ENCODE measurements around the gene CYB5A.
A peak's percentile ranks its signal among the peaks of the same experiment; 100 is the strongest.
"Not testable (repeated sequence)": the region's sequence is repeated elsewhere in the genome, so short reads cannot be mapped to it uniquely, and the experiment has no call there.

The CYB5A gene, protein sequence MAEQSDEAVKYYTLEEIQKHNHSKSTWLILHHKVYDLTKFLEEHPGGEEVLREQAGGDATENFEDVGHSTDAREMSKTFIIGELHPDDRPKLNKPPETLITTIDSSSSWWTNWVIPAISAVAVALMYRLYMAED

DNA sequence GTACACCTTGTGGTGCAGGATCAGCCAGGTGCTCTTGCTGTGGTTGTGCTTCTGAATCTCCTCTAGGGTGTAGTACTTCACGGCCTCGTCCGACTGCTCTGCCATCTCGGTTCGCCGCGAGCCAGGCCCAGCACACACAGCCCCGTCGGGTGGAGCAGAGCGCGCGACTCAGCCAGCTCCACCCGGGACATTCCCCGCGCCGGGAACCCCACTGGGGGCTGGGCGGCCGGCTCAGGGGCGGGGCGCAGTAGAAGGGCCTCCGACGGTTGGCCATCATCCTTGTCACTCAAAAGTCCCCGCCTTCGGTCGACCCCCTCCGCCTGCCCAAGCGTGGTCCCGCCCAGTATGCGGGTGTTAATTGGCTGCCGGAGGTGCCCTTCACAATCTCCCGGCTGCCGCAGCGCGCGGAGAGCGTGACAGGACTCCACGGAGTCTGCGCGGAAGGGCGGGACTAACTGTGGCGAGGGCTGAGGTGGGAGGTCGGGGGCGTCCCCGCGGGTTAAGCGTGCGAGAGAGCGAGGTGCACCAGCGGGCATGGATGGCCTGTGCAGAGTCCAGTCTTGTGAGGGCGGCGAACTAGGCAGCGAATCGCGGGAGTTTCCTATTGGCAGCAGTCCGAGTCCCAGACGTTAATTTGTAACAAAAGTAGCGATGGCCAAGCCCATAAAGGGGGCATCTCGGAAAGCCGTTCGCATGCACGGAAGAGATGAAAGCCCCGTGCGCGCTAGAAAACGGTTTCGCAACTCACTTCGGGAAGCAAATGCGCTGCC, at the start of gene CYB5A:
TSS of gene CYB5A (minus strand) at position 193 of the 770 bp plus-strand sequence. CDS start at position 105, 88 bp downstream.
- DNase-seq, result peak; percentile 98

DNA sequence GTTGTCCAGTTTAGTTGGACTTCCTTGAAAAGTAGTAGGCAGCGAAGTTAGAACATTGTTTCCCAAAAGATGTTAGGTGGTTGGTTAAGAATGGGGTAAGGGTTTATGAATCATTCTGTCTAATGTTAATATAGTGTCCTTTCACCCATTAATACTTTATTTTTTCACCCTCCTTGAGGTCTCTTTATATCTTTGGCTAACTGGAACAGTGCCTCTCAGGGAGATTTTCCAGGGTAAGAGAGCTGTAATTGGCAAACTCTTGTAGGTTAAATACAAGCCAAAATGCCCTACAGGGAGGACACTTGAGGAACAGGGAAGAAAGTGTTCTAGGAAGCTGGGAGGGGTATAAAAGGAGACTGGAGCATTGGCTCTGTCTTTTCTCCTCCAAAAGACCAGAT, 46.1 kb upstream of the CYB5A start:
- DNase-seq, result no peak

DNA sequence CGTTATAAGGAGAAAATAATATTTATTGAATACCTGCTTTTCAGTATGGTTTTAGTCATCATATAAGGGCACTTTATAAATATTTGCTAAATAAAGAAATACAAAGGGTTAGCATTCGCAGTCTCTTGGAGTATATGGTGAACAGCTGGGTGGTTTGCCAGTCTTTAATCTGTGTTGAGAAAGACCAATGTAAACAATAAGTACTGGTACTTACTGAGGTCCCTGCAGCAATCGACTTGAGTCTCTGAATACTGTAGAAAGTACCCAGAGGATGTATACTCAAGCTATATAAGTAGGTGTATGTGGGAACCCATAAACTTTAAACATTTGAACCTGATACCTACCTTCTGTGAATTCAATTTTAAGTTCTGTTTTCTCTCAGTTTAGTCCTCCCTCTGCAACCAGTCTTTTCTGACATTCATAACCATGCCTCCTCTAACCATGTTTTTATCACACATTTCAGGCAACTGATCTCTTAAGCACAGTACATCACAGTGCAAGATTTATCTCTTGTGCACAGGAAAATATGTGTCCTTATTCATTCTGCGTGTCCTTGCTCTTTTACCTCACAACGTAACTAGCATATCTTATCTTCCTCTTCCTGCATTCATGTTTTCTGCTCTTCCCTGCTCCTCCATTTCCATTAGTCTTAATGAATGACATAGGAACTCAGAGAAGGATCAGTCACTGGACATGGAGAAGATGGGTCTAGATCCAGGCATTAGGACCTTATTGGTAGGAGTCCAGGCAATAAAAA, 45.6 kb upstream of the CYB5A start:
- no peak for DNase-seq

DNA sequence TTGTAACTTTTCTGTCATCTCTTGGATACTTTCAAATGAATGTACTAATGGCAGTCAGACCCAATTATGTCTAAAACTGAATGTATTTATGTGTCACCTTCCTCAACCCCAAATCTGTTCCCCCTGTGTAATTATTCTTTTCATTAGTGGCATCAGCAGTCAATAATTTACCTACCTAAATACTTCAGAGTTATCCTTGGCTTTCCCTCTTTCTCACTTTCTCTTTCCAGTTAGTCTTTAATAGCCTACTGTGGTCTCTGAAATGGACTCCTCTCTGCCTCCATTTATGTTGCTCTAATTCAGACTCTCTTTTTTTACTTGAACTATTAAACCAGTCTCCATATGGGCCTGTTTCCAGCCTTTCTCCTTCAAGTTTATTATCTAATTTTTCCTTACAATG, 44.9 kb upstream of the CYB5A start:
- no peak for DNase-seq

DNA sequence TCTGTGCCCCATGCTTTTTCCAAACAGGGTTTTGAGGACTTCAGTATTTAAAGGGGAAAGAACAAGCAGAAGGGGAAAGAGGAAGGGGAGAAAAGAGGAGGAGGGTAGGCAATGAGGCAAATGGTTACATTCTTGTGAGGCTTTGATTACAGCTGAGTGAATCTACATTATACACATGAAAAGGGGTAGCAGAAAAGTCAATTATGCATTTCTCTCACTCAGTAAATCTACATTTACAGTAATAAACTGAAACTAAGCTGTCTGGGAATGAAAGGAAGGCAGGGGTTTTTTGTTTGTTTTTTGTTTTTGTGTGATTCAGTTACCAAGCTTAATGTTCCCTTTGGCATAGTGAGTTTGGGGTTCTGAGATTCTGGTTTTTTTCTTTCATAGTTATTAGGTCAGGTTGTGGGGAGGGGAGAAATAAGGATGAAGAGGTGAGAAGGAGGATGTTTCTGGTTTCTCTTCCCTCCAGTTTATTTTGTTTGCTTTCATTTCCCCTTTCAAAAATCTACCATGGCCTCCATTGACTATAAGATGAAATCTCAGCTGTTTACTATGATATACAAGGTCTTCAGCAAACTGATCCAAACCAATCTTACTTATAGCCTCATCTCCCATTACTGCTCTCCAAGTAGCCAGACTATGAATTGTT, 42.6 kb upstream of the CYB5A start:
- DNase-seq, result no peak

DNA sequence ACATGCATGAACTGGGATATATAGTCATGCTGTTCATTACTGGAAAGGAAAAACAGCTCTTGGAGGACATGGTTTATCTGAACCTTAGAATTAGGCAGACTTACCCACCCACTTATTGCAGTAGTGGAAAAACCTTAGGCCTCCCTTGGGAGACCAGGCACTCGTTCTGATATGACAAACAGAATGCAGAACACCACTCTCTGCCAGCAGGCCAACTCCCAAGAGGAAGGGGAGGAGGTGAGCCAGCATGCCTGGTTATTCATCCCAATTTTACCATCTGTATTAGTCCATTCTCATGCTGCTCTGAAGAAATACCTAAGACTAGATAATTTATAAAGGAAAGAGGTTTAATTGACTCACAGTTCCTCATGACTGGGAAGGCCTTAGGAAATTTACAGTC, 41.3 kb upstream of the CYB5A start:
- DNase-seq, result no peak

DNA sequence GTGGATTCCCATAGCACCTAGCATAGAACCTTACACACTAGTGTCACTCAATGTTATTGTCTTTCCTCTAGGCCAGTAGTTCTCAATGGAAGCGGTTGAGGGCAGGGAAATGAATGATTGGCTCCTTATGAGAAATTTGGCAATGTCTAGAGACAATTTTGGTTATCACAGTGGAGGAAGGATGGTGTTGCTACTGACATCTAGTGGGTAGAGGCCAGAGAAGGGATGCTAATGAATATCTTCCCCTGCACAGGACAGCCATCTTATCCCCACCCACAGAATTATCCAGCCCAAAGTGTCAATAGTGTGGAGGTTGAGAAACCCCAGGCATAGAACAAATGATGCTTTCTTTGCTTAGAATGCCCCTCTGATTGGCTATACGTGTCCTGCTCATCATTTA, 39.6 kb upstream of the CYB5A start:
- no peak for DNase-seq

DNA sequence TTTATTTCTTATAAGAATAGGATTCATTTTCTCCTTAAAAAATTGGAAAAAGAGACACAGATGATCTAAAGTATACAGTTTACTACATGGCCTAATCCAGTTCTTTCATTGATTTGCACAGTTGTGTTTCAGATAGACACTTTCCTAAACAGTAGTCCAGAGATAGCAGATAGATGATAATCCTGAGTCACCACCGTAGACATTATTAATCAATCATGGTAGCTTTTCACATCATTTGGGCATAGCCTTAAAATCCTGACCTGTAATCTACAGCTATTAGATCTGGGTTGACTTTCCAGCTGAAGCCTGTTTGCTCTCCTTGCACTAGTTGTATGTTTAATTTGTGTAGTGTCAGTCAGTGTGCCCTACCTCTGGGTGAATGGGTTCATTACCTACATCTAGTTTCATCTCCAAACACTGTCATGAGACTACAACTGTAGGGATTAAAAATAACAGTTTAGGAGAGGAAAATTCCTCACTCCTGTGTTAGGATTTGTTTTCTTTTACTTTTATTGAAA, 38.0 kb upstream of the CYB5A start:
- DNase-seq, result no peak

DNA sequence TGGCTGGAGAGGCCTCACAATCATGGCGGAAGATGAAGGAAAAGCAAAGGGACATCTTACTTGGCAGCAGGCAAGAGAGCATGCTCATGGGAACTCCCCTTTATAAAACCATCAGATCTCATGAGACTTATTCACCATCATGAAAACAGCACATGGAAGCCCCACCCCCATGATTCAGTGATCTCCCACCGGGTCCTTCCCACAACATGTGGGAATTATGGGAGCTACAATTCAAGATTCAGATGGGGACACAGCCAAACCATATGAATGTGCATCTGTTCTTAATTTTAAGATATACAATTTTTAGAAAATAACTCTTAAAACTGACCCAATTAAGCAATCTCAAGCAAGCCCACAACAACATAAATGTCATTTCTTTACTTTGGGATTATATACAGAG, 36.4 kb upstream of the CYB5A start:
- no peak for DNase-seq

DNA sequence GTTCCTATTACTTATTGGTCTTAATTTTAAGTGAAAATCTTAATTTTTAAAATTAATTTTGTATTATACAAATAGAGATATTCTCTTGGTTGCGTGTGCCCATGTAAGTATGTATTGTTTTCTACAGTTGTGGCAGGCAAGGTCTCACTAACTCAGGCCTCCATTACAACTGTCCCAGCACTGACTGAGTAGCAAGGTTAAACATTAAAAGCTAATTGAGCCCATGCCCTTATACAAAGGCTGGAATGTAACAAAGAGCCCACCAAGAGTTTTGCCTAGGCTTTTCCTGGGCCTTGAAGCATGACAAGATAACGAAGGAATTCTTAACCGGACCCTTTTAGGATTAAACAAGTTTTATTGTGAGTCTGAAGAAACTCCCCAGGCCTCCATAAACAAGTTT, 35.0 kb upstream of the CYB5A start:
- DNase-seq, result not testable (repeated sequence)

DNA sequence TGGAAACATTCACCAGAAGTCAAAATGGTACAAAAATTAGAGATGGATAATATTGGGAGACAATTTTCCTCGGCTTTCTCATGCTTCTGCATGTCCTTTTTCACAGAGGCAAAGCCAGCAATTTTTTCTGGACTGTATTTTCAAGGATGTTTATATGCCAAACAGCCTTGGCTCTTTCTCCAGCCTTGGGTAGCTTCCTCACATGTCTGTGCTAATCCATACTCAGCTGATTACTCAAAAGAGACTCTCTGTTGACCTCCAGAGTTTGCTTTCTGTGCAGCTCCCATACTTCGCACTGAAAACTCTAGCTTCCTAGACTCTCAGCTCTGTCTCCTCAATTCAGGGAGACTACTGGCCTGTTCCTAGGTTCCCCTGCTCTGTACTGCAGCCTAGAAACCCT, 34.5 kb upstream of the CYB5A start:
- DNase-seq, result no peak

DNA sequence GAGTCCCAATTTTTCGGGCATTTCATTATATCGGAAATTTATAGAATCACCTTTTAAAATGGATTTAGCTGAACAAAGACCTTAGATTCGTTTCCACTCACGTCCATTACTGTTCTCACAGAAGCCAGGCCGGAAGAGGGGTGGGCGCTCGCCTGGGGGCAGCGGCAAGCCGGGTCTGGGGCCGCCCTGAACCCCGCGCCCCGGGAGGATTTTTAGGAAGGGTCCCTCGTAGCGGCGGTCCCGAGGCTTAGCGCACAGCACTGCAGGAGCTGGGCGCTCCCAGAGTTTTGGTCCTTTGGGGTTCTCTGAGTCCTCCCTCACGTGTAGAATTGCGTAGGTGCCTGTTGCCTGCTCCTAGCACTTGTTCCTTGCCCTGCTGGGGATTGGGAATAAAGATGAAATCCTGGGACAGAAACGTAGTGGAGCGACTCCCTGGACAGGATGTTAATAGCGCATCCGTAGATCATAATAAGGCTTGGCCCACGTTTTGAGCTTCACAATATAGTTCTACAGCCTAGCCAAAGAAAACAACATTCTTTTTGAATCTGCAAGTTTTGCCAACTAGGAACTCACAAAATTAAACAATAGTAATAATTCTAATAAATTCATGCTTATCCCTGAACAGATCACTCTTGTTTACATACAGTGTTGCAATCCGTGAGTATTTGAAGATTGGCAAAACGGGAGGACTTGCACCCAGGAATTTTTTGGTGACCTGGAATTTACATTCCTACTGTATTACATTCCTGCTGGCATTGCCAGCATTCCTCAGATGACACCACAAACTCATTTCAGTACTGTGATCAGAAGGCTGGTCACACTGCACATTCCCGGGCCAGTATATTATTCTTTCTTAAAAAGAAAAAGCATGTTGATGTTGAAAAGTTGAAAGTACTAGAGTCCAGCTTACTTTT, 24.8 kb upstream of the CYB5A start:
- no peak for DNase-seq

DNA sequence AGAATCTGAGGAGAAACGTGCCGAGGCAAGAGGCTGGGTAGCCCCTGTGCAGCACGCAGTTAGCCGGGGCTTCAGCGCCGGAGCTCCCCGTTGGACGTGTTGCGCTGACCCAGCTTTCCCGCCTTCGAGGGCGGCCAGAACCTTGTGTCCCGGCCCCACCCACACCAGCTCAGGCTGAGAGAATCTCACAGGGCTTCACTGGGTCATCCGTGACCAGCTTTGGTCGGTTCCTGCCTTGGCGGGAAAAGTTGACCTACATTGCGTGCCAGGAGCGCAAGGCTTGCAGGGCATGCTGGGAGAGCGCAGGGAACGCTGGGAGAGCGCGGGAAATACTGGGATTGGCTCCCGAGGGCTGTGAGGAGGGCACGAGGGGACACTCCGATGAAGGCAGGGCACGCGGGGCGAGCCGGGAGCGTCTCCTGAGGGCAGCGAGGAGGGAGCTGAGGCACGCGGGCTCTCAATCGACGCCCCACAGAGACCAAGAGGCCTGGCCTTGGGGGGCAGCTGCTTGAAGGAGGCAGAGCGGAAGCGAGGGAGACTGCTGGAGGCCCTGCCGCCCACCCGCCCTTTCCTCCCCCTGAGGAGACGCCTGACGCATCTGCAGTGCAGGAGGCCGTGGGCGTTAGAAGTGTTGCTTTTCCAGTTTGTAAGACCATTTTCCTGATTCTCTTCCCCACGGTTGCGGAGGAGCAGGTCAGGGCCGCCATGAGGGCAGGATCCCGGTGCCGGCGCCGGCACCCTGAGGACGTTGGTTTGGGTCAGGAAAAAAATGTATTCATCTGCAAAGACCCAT, 23.9 kb upstream of the CYB5A start, which contains the start of gene C18orf63:
TSS of gene C18orf63 (plus strand) at position 376 of the 793 bp plus-strand sequence. CDS start 2,027 bp downstream, outside the sequence.
- no peak for DNase-seq

DNA sequence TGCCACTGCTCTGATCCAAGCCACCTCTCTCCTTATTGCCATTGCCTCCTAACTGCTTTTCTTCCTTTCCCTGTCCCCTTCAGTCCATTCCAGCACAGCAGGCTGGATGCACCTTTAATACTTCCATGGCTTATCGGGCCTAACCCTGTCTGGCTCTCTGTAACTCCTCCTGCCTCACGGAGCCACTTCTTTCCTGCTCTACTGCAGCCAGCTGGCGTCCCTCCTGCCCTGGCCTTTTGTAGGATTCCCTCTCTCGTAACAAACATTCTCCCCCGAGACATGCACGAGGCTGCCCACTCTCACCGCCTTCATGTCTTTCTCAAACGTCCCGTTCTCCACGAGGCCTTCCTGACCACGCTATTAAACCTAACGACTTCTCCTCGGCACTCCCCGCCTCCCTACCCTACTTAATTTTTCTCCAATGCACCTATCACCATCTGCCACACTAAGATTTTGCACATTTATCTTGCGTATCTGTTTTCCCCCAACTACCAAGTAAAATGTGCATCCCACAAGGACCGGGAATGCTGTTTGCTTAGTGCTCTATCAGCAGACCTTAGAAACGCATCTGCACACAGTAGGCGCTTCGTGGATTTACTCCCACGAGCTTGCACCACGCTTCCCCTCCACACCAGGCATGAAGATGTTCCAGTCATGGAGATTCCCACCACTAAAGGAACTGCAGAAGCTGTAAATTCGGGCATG, 23.1 kb upstream of the CYB5A start:
- no peak for DNase-seq

DNA sequence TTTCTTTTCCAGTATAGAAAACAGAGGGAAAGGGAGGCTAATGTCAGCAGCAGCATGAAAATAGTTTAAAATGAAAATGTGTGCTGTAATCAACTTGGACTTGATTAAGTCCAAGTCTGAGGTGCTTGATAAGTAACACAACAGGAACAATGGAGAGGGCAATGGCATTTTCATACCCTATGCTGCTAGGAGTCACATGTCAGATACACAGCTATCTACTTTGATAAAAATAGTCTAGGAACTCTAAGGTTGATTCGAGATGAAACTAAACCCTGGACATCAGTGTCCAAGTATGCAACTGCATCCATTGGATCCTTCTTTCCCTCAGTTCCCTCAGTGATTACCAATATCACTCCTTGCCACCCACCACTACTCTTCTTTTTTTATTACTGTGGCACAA, 19.2 kb upstream of the CYB5A start:
- no peak for DNase-seq

DNA sequence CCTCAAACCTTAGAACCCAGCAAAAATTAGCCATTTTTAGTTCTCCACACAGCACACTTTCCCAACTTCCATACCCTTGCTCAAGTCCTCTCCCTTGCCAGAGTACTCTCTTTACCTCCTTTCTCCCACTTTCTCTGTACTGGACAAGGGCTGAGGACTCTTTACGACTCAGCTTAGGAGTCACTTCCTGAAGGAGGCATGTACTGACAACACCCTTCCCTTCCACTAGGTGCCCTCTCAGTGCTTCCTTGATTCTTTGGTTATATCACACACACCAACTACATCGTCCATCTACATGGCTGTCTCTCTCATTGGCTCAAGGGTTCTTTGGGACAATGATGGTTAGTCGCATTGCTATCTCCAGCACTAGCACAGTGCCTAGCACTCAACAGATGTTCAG, 18.6 kb upstream of the CYB5A start:
- no peak for DNase-seq

DNA sequence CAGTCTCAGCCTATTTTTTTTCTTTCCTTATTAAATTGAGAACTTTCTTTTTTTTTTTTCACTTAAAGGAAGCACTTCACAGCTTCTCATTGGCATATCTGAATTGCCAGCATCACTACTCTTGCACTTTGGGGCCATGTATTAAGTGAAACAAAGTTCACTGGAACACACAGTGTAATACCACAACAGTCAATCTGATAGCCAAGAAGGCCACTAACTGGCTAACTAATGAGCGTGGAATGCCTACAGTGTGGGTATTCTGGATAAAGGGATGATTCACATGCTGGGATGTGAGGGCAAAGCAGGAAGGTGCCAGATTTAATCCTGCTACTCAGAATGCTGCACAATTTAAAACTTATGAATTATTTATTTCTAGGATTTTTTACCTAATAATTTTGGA, 12.2 kb upstream of the CYB5A start:
- no peak for DNase-seq

DNA sequence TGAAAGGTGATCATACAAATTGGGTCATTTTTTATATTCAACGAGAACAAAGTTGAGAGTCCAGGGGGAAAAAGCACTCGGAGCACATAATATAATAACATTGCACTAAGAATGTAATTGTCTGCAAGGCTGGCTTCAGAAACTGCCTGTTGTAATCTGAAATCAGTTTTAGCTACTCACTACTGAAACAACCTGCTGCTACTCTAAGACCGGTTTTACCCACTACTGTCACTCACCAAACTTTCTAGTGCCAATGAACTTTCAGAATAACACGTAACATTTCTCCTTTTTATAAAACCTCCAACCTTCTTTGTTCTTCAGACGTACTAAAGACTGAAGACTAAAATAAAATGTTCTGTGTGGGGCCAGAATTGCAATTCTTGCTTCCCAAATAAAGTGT, 11.5 kb upstream of the CYB5A start:
- DNase-seq, result no peak

DNA sequence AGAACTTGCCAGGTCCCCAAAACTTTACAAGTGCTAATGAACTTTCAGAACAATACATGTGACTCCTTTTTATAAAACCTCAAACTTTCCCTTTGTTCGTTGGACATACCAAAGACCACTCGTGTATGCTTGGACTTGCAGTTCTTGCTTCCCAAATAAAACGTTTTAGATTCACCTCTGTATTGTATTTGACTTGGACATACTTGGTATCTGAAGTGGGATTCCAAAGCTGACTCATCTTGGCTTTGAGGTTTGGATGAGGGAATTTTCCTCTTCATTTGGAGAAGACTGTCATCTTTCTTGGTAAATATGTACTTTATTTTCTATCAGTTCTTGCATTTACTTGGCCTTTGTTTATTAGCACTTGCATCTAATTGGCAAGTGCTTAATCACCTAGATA, 8.0 kb upstream of the CYB5A start:
- no peak for DNase-seq

DNA sequence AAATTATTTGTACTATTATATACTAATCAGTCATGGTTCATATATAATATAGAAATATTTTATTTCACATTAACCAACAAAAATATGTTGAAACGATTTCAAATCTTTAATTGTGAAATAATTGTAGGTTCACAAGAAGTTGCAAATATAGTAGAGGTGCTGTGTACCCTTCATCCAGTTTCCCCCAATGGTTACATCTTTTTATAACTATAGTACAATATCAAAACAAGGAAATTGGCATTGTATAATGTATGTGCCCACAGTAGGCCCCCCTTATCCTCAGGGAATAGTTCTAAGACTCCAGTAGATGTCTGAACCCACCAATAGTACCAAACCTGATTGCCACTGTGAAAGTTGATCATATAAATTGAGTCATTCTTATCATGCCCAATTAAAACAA, 7.4 kb upstream of the CYB5A start:
- no peak for DNase-seq

DNA sequence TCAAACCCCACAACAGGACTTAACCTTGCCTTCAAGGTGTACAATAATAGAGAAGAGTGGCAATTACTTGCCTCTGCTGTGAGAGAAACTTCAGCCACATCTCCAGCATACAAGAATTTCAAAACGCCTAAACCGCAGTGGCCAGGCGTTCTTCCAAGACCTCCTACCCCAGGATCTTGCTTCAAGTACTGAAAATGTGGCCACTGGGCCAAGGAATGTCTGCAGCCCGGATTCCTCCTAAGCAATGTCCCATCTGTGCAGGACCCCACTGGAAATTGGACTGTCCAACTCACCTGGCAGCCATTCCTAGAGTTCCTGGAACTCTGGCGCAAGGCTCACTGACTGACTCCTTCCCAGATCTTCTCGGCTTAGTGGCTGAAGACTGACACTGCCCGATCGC, 2.8 kb upstream of the CYB5A start:
- no peak for DNase-seq

All from activated CD4-positive, alpha-beta T cell treated with anti-CD3 and anti-CD28 coated beads for 48 hours (primary cell).